NCI-H2081 treated with DMSO at 0.1 percent for 48 hours (cell line): ENCODE data around the gene CIB1.
"Not testable (repeated sequence)": the region's sequence is repeated elsewhere in the genome, so short reads cannot be mapped to it uniquely, and the experiment has no call there.

Experiments
- DNase-seq: peaks from one replicate; lab custom pipeline; 2025; lab: John Stamatoyannopoulos, UW

Gene CIB1

GRCh38 chr15:90233387-90234095, at the start of gene CIB1:
TSS of gene CIB1 (minus strand) at chr15:90233941. CDS start at chr15:90233885, 56 bp downstream.
- DNase-seq: peak; percentile 55

- not testable (repeated sequence) for DNase-seq
These were observed 47.9 kb upstream of the CIB1 start for GRCh38 chr15:90281637-90282036.

DNA sequence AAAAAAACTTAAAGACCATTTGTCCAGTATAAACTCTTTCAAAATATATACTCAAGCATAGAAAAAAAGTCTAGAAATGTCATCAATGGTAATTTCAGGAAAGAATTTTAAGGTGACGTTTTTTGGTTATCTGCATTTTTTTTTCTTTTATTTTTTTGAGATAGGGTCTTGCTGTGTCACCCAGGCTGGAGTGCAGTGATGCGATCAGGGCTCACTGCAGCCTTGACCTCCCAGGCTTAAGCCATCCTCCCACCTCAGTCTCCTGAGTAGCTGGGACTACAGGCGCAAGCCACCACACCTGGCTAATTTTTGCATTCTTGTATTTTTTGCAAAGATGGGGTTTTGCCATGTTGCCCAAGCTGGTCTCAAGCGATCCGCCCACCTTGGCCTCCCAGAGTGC, 47.0 kb upstream of the CIB1 start:
- DNase-seq: not testable (repeated sequence)

GRCh38 chr15:90278467-90278866, 44.7 kb upstream of the CIB1 start:
- not testable (repeated sequence) for DNase-seq

DNA sequence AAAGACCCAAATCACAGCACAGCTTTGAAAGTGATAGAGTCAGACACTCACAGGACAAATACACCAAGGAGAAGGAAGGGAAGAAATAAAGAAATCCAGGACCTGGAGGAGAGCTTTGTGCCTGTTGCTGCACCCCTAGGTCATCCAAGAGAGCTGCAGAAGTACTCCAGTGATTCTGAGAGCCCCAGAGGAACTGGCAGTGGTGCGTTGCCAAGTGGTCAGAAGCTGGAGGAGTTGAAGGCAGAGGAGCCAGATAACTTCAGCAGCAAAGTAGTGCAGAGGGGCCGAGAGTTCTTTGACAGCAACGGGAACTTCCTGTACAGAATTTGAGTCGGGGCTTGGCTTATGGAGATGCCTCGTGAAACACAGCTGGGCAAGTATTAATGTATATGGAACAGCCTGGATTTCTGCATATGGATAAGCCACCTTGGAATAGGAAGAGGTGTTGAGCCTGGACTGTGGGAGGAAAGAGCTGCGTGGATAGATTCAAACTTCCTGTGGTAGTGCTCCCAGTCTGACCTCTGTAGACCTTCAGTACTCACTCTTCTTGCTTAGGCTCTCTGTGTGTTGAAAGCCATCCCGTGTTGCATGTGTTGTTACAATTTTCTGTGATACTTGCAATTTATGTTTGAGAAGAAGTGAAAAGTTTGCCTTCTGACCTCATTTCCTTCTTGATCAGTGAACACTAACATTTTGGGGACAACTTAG, 37.9 kb upstream of the CIB1 start:
- no peak for DNase-seq

GRCh38 chr15:90270502-90271150, 36.9 kb upstream of the CIB1 start:
- DNase-seq: no peak

DNA sequence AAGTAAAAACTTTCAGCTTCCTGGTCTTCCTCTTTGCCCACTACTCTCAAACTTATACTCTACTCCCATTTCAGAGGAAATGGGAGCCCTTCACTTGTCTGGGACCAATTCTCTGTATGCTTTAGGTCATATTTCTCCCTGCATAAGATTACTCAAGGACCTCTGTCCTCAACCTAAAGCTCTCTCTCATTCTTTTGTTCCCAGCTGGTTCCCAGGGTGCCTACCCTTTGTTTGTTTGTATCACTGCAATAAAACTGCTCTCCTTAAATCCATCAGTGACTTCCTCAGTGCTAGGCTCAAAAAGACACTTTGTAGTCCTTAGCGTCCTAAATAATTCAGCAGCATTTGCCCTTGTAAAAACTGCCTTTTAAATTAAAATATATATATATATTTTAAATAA, 34.7 kb upstream of the CIB1 start:
- DNase-seq: no peak

DNA sequence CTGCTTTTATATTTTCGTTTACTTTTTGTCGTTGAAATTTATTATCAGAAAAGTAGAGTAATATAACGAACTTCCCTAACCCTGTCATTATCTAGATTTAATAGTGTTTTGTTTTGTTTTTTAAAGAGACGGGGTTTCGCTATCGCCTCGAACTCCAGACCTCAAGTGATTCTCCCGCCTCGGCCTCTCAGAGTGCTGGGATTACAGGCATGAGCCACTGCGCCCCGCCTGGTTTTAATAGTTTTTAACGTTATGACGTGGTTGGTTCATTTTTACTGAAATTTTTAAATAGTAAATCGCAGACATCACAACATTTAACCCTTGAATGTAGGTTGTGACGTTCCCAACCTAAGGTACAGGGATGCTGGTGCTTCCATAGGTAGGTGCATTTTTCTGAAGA, 32.7 kb upstream of the CIB1 start:
- DNase-seq: no peak

- no peak for DNase-seq
These were observed 32.3 kb upstream of the CIB1 start for GRCh38 chr15:90266061-90266431.

GRCh38 chr15:90265271-90266060, 31.7 kb upstream of the CIB1 start, which contains the start of gene NGRN:
TSS of gene NGRN (plus strand) at chr15:90265672. CDS start at chr15:90265713, 41 bp downstream.
- peak; percentile 31 for DNase-seq

GRCh38 chr15:90264671-90265070, 30.9 kb upstream of the CIB1 start:
- no peak for DNase-seq

GRCh38 chr15:90262426-90262825, 28.7 kb upstream of the CIB1 start:
- no peak for DNase-seq

GRCh38 chr15:90261811-90262210, 28.1 kb upstream of the CIB1 start:
- DNase-seq: no peak

DNA sequence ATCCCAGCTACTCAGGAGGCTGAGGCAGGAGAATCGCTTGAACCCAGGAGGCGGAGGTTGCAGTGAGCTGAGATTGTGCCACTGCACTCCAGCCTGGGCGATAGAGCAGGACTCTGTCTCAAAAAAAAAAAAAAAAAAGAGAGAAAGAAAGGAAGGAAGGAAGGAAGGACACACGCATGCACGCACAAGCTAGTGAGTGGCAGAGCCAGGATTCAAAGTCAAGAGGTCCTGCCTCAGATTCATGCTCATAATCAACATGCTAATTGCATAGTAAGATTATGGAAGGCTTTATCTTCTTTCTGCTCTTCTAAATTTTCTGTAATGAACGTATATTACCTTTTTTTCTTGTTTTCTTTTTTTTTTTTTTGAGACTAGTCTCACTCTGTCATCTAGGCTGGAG, 27.0 kb upstream of the CIB1 start:
- DNase-seq: not testable (repeated sequence)

- DNase-seq: no peak
These were observed 25.8 kb upstream of the CIB1 start for GRCh38 chr15:90259524-90259923.

GRCh38 chr15:90257776-90258175, 24.0 kb upstream of the CIB1 start:
- DNase-seq: no peak

GRCh38 chr15:90249203-90249863, 15.6 kb upstream of the CIB1 start, which contains the start of gene TTLL13:
TSS of gene TTLL13 (plus strand) at chr15:90249556. CDS start at chr15:90250631, 1,075 bp downstream.
- peak; percentile 45 for DNase-seq

DNA sequence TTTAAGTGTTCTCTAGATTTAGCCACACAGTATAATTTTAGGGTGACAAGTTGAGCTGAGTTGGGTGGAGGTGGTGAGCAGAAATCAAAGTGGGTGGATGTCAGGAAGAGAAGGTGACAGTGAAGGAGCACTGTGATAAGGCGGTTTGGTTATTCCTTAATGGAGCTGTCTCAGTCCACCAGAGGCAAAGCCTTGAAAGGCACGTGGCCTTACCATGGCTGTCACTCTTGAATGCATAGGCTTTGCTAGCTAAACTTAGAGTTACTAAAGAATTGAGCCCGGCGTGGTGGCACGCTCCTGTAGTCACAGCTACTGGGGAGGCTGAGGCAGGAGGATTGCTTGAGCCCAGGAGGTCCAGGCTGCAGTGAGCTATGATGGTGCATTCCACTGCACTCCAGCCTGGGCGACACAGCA, 15.1 kb upstream of the CIB1 start:
- DNase-seq: no peak

DNA sequence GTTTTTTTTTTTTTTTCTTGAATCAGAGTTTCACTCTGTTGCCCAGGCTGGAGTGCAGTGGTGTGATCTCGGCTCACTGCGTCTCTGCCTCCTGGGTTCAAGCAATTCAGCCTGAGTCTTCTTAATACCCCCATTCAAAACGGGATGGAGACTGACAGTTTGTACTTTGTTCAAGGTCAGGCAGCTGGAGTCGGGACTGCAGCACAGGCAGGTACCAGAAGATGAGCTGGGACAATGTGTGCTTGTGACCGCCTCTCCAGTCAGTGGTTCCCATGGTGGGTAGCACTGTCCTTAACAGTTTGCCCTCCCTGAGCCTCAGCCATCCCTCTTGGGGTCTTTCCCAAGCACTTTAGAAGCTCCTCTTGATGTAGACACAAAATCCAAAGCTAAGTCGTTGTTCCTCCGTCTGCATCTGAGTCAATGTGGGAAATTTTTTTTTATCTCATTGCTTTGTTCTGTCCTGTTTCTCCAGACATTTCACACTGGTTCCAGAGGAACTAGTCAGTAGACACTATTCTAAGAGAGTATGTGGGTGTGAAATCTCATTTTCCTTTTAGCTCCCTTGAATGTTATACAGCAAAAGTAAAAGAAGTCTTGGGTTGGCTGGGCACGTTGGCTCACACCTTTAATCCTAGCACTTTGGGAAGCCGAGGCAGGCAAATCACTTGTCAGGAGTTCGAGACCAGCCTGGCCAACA, 10.3 kb upstream of the CIB1 start:
- DNase-seq: no peak

DNA sequence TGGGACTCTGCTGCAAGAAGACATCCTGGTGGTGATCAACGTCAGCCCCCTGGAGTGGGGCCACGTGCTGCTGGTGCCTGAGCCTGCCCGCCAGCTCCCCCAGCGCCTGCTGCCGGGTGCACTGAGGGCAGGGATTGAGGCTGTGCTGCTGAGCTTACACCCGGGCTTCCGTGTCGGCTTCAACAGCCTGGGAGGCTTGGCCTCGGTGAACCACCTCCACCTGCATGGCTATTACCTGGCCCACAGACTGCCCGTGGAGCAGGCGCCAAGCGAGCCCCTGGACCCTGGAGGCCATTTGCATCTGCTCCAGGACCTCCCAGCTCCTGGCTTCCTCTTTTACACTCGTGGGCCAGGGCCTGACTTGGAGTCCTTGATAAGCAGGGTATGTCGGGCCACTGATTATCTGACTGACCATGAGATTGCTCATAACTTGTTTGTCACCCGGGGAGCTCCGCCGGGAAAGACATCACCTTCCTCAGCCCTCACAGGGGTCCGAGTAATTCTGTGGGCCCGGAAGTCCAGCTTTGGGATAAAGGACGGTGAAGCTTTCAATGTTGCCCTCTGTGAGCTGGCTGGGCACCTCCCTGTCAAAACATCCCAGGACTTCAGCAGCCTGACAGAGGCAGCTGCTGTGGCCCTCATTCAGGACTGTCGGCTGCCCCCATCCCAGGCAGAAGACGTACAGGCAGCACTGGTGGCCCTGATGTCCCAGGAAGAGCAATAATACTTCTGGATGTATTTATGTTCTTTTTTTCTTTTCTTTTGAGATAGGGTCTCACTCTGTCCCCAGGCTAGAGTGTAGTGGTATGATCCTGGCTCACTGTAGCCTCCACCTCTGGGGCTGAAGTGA, 7.8 kb upstream of the CIB1 start:
- DNase-seq: no peak
